ENCODE measurements around the gene CHPT1. TPM values are rescaled to one million over a fixed set of nuclear protein-coding genes. Genes with fewer than 3 reads are reported as not detected.

The CHPT1 gene
- total RNA-seq, 1 donor from 2014 or later, result 18.3 TPM

DNA sequence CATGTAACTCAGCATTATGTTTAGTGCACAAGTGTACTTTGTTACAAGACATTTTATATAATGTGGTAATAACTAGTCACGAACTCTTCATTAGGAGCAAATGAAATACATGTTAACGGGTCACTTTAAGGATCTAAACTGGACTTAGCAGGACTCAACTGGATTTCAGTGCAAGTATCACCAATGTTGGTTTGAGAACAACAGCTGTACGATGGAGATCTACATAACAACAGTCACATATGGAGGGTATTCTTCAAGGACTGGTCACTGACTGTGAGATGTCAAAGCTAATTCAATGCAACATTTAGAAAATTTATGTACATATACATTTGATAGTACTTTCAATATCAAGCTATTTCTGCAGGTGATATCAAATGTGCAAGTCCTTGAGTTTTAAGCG lies 64.3 kb downstream of the CHPT1 start:
- DNase-seq (ENCODE audit: low spot score), result no peak
- Mint-ChIP-seq H3K36me3 (ENCODE audit: low read depth) (peaks cover 58% of the 10 kb centered on the region), H3K27me3 (ENCODE audit: low read depth) (no peaks in the 10 kb centered on the region), H3K4me1 (ENCODE audit: low read depth) (peaks cover 4% of the 10 kb centered on the region), H3K9me3 (no peaks in the 10 kb centered on the region), H3K4me3 (ENCODE audit: low read depth) (no peak overlapping the region), H3K27ac (no peak overlapping the region)
- intact Hi-C loops (cut with micrococcal nuclease), result no loop called here

DNA sequence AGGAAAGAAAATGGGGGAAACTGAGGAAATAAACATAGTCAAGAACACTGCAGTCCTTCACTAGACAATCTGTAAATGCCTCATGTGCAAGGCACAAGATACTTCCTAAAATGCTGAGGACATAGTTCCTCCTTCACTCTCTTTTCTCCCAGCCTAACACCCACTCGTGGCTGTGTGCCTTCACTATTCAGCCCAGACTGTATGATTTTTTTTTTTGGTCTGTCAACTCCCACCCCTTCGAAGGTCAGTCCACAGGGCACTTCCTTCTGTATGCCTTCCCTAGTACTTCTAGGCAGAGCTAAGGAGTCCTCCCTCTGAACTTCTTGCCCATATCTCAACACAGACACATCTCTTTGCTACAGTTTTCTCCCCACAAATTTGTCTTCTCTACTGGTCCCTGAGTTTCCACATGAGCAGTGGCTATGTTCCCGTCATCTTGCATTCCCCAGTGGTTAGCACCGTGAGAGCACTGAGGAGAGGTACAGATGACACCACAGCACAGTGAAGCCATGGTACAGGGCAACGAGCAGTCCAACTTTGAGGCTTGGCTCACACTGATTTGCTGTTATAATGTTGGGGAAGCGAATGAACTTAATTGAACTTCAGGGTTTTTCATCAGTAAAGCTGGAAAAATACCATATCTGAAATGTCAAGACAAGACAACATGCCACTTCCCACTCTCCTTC lies 65.9 kb downstream of the CHPT1 start:
- no peak for DNase-seq (ENCODE audit: low spot score)
- intact Hi-C loops (cut with micrococcal nuclease), result no loop called here
- Mint-ChIP-seq H3K36me3 (ENCODE audit: low read depth) (peaks cover 65% of the 10 kb centered on the region), H3K27me3 (ENCODE audit: low read depth) (no peaks in the 10 kb centered on the region), H3K4me3 (ENCODE audit: low read depth) (no peak overlapping the region), H3K4me1 (ENCODE audit: low read depth) (peaks cover 4% of the 10 kb centered on the region), H3K27ac (peak overlapping the region; percentile 15), H3K9me3 (no peaks in the 10 kb centered on the region)

DNA sequence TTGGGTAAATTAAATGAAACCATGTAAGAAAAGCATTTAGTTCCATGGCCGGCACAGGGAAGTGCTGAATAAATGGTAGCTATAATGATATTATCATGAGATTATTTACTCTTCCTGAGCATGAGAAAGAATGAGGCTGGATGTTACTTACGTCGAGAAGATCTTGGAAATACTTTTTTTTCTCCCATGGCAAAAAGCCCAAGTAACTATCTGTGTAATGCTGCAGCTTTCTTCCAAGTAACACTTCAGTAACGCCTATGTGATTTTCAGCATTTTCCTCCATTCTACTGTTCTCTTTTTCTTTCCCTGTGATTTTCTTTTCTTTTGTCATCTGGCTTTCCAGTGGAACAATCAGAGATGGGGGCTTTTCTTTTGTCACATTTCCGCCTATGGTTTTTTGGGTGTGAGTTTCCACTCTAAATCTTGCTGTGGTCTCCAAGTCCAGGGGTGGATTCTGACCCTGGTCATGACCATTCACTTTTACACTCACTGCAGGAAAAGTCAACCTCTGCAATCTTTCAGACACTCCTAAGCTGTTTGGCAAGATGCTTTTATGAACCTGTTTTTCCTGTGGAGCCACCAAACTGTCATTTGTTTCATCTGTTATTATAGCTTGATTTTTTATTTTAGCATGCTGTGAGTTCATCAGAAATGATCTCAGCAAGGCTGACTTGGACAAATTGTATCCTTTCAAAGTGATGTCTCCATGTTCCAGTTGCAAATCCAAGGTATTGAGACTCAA lies 66.8 kb downstream of the CHPT1 start:
- Mint-ChIP-seq H3K4me1 (ENCODE audit: low read depth) (peaks cover 4% of the 10 kb centered on the region), H3K4me3 (ENCODE audit: low read depth) (no peak overlapping the region), H3K27me3 (ENCODE audit: low read depth) (no peaks in the 10 kb centered on the region), H3K36me3 (ENCODE audit: low read depth) (peaks cover 67% of the 10 kb centered on the region), H3K9me3 (no peaks in the 10 kb centered on the region), H3K27ac (no peak overlapping the region)
- intact Hi-C loops (cut with micrococcal nuclease), result no loop called here
- DNase-seq (ENCODE audit: low spot score), result no peak

DNA sequence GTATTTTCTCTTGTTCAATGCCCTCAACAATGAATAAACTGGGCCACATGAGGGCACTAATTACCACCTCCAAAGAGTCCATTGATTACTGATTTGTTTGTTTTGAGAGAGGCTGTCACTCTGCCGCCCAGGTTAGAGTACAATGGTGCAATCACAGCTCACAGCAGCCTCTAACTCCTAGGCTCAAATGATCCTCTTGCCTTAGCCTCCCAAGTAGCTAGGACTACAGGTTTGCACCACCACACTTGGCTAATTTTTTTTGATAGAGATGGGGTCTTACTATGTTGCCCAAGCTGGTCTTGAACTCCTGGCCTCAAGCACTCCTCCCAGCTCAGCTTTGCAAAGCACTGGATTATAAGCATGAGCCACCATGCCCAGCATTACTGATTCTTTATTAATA lies 70.1 kb downstream of the CHPT1 start:
- no peaks in the 10 kb centered on the region for H3K27me3 Mint-ChIP-seq (ENCODE audit: low read depth)
- intact Hi-C loops (cut with micrococcal nuclease), result no loop called here
- no peak for DNase-seq (ENCODE audit: low spot score)
- H3K36me3 Mint-ChIP-seq (ENCODE audit: low read depth), result peaks cover 79% of the 10 kb centered on the region
- H3K9me3 Mint-ChIP-seq, result no peaks in the 10 kb centered on the region
- H3K4me3 Mint-ChIP-seq (ENCODE audit: low read depth), result no peak overlapping the region
- H3K4me1 Mint-ChIP-seq (ENCODE audit: low read depth), result peaks cover 16% of the 10 kb centered on the region
- H3K27ac Mint-ChIP-seq, result no peak overlapping the region

DNA sequence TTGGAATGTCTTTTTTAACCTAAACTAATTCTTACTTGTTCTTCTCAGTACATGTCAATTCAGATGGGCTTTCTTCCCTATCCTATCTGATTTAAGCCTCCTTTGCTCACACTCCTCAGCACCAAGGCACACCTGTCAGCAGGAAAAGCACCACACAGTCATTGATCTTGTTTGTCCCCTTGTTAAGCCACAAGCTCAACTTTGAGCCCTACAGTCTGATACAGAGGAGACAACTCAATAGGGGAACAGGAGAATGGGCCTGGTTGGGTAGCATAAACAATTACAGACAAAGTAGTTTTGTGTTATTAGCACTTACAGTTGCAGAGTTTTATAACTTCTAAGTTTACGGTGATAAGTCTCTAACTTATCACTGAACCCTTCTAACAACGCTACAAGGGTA lies 71.3 kb downstream of the CHPT1 start:
- Mint-ChIP-seq H3K9me3 (no peaks in the 10 kb centered on the region), H3K27ac (no peak overlapping the region), H3K4me3 (ENCODE audit: low read depth) (no peak overlapping the region), H3K36me3 (ENCODE audit: low read depth) (peaks cover 80% of the 10 kb centered on the region), H3K27me3 (ENCODE audit: low read depth) (no peaks in the 10 kb centered on the region), H3K4me1 (ENCODE audit: low read depth) (peaks cover 19% of the 10 kb centered on the region)
- no peak for DNase-seq (ENCODE audit: low spot score)
- intact Hi-C loops (cut with micrococcal nuclease), result no loop called here

DNA sequence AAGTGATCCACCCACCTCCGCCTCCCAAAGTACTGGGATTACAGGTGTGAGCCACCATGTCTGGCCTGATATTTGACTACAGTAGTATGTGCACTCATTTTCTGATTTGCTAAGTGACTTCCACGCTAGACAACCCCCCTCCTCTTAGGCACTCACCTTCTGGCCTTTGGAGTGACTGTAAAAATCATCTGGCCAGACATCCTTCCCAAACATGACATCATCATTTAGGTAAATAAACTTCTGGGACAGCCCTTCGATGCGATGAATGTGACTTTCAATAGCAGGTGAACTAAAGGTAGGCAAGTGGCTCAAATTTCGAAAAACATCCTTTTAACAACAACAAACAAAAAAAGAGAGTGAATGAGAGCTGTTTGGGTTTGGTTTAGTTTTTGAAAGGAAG lies 72.4 kb downstream of the CHPT1 start:
- Mint-ChIP-seq H3K4me1 (ENCODE audit: low read depth) (peaks cover 23% of the 10 kb centered on the region), H3K4me3 (ENCODE audit: low read depth) (no peak overlapping the region), H3K27ac (no peak overlapping the region), H3K36me3 (ENCODE audit: low read depth) (peaks cover 76% of the 10 kb centered on the region), H3K27me3 (ENCODE audit: low read depth) (no peaks in the 10 kb centered on the region), H3K9me3 (no peaks in the 10 kb centered on the region)
- intact Hi-C loops (cut with micrococcal nuclease), result no loop called here
- no peak for DNase-seq (ENCODE audit: low spot score)

DNA sequence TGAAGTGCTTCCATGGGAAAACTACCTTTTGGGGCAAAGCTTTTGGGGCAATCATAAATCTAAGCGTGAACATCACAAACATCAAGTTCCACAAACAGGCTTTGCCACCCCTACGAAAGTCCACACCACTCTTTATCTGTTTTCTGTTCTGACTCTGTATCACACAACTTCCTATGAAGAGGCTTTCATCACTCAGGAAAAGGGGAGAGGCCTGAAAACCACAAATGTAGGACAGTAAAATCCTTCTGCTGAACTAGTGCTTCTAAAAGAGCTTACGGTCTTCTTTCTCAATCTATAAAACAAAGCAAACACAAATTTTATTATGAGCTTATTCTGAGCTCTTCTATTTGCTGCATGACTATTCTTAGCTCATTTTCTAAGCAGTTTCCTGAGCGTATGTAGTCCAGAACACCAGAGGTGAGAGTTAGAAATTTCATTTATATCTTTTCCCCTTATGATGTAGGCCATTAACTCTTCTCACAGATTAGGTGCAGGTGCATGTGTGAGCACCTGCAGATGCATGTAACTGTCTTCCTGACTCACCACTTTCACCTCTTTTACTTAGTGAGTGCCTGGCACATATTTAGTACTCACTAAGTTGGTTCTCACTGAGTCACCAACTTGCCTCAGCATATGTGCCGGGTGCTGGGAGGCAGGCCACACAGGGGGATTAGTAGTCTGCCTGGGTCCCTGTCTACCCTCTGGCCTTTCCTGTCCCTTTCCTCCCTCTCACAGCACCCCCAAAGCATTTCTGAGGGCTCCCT lies 74.8 kb downstream of the CHPT1 start:
- intact Hi-C loops (cut with micrococcal nuclease), result no loop called here
- no peak overlapping the region for H3K4me3 Mint-ChIP-seq (ENCODE audit: low read depth)
- no peaks in the 10 kb centered on the region for H3K9me3 Mint-ChIP-seq
- DNase-seq (ENCODE audit: low spot score), result no peak
- peaks cover 30% of the 10 kb centered on the region for H3K4me1 Mint-ChIP-seq (ENCODE audit: low read depth)
- peak overlapping the region; percentile 11 for H3K27ac Mint-ChIP-seq
- no peaks in the 10 kb centered on the region for H3K27me3 Mint-ChIP-seq (ENCODE audit: low read depth)
- peaks cover 66% of the 10 kb centered on the region for H3K36me3 Mint-ChIP-seq (ENCODE audit: low read depth)

DNA sequence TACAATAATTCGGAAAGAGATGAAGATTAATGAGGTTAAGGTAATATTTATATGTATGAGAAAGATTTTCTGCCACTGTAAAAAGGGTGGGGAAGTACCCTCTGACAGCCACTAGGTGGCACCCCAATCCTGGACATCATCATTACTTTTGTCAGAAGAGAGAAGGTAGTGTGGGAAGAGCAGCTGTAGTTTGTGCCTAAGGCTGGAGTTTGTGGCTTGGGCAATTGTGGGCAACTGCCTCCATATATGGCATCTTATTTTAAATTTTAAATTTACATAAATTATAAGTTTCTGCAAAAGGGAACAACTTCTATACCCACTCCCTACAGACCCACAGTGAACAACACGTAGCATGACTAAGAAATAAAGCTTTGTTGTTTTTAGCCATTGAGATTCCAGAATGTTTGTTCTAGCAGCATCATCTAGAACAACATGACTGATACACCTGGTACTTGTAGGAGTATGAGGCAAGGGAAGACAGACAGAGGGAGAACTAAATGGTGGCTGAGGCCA lies 76.3 kb downstream of the CHPT1 start:
- H3K27ac Mint-ChIP-seq, result peak overlapping the region; percentile 48
- no peak overlapping the region for H3K4me3 Mint-ChIP-seq (ENCODE audit: low read depth)
- H3K27me3 Mint-ChIP-seq (ENCODE audit: low read depth), result no peaks in the 10 kb centered on the region
- DNase-seq (ENCODE audit: low spot score), result peak; percentile 52
- intact Hi-C loops (cut with micrococcal nuclease), result loop anchor here (1.0 kb wide), 3 partner anchors 9 to 66 kb away; no protein-coding TSS in a partner anchor
- peaks cover 71% of the 10 kb centered on the region for H3K36me3 Mint-ChIP-seq (ENCODE audit: low read depth)
- peaks cover 41% of the 10 kb centered on the region for H3K4me1 Mint-ChIP-seq (ENCODE audit: low read depth)
- no peaks in the 10 kb centered on the region for H3K9me3 Mint-ChIP-seq

DNA sequence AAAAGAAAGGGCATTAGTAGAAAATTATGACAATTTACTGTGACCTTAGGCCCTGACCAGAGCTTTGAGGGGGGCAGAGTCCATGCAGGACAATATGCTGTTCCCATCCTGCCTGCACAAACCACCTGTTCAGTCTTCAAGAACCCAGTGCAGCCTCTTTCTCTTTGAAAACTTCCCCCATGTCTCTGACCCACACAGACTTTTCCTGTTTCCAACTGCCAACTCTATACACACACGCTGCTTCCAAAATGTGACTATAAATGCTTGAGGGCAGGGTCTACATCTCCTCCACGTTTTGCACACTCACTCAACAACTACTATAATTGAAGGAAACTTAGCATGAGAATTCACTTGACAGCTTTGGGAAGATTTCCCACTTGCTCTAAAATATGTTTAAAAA lies 78.4 kb downstream of the CHPT1 start:
- peaks cover 71% of the 10 kb centered on the region for H3K36me3 Mint-ChIP-seq (ENCODE audit: low read depth)
- intact Hi-C loops (cut with micrococcal nuclease), result no loop called here

DNA sequence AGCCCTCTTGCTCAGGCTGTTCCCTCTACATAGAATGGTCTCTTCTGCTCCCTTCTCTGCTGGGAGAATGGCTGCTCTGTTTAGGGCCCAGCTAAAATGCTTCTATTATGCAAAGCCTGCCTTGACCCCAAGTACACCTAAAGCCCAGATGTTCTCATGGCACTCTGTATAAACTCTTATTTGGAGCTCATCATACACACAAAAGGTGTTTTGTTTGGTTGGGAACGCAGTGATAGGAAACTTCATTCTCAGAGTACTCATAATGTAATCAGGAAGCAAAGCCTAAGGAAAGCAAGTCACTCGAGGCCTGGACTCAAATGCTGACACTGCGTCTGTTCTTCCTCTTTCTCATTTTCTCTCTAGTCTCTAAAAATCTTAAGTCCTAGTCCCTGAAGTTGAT lies 80.0 kb downstream of the CHPT1 start:
- intact Hi-C loops (cut with micrococcal nuclease), result no loop called here
- Mint-ChIP-seq H3K4me3 (ENCODE audit: low read depth) (no peak overlapping the region), H3K27ac (peak overlapping the region; percentile 5), H3K27me3 (ENCODE audit: low read depth) (no peaks in the 10 kb centered on the region), H3K36me3 (ENCODE audit: low read depth) (peaks cover 66% of the 10 kb centered on the region), H3K4me1 (ENCODE audit: low read depth) (peaks cover 59% of the 10 kb centered on the region), H3K9me3 (no peaks in the 10 kb centered on the region)
- DNase-seq (ENCODE audit: low spot score), result no peak

More for the DNA sequence above, 78.4 kb downstream of the CHPT1 start:
- Mint-ChIP-seq H3K4me3 (ENCODE audit: low read depth) (no peak overlapping the region), H3K27me3 (ENCODE audit: low read depth) (no peaks in the 10 kb centered on the region), H3K9me3 (no peaks in the 10 kb centered on the region), H3K27ac (no peak overlapping the region), H3K4me1 (ENCODE audit: low read depth) (peaks cover 57% of the 10 kb centered on the region)
- DNase-seq (ENCODE audit: low spot score), result no peak

DNA sequence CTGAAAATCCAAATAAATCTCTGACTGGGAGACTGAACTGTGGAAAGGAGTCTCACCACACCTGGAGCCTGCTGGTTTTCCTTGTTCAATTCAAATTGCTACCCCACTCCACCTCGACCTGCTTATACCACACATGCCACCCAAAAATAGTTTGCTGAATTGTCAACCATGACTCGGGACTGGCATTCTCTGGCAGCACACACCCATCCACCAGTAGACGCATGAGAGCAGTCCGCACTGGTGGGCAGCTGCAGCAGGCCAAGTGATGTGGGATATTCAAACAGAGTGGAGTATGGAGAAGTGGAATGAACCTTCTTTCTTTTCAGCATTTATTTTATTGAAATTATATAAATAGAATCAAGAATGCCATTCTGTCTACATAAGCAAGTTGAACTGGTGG lies 80.5 kb downstream of the CHPT1 start:
- Mint-ChIP-seq H3K27ac (peak overlapping the region; percentile 5), H3K9me3 (no peaks in the 10 kb centered on the region), H3K4me1 (ENCODE audit: low read depth) (peaks cover 63% of the 10 kb centered on the region), H3K36me3 (ENCODE audit: low read depth) (peaks cover 65% of the 10 kb centered on the region), H3K27me3 (ENCODE audit: low read depth) (no peaks in the 10 kb centered on the region), H3K4me3 (ENCODE audit: low read depth) (no peak overlapping the region)
- intact Hi-C loops (cut with micrococcal nuclease), result no loop called here
- DNase-seq (ENCODE audit: low spot score), result no peak

All from activated T-helper 2 cell treated with anti-CD3 and anti-CD28 coated beads, Interferon-gamma antibody, Interleukin-2, Interleukin-4, amounts not matched to agents 10 μg/mL and 5 μg/mL and 100 μg/mL, durations not matched to agents 14 hours and 24 hours and 36 hours (primary cell).